Measurements from ENCODE around the gene CKM. TPM values are rescaled to one million over a fixed set of nuclear protein-coding genes. Genes with fewer than 3 reads are reported as not detected.

CKM gene
- total and polyA plus RNA-seq, 2 of the 4 experiments (the other 2 are of a cell fraction), result not detected

GRCh38 chr19:45265375-45265774 lies 57.3 kb downstream of the CKM start:
- Histone ChIP-seq H4K8ac (ENCODE audit: low read depth in 2 of 2, low read length in 2 of 2) (no peak overlapping the region), H3K9me3 (ENCODE audit: control insufficient read depth, insufficient read depth, low read length) (no peaks in the 10 kb centered on the region), H3K56ac (ENCODE audit: extremely low read depth, insufficient read depth, low read length) (no peak overlapping the region), H3K14ac (replicated peaks; ENCODE audit: low read depth, low read length) (no peak overlapping the region), H3K27ac (ENCODE audit: insufficient read depth, low read length) (no peak overlapping the region), H3K23ac (ENCODE audit: low read depth, low read length) (no peak overlapping the region), H3K27me3 (ENCODE audit: control insufficient read depth, insufficient read depth, low read length) (no peaks in the 10 kb centered on the region), H2BK5ac (ENCODE audit: low read depth, low read length, poor library complexity, severe bottlenecking) (no peak overlapping the region), H3K9me1 (ENCODE audit: insufficient read depth, low read length) (0 out of 2 replicates have a peak, but pooled peaks cover 7% of the 10 kb centered on the region), H3K79me1 (ENCODE audit: low read depth in 1 of 2, low read length in 2 of 2) (peaks cover 15 to 18% of the 10 kb centered on the region in 2 experiments), H4K91ac (ENCODE audit: insufficient read depth, low read depth, low read length) (no peak overlapping the region), H3K4me1 (ENCODE audit: control insufficient read depth, insufficient read depth, low read length) (no peaks in the 10 kb centered on the region), H4K5ac (ENCODE audit: low read depth, low read length) (no peak overlapping the region), H2BK120ac (ENCODE audit: low read depth, low read length) (no peak overlapping the region), H3K9ac (ENCODE audit: low read depth, low read length) (no peak overlapping the region), H3K4ac (ENCODE audit: low read depth, low read length) (no peak overlapping the region), H3K36me3 (ENCODE audit: control insufficient read depth, insufficient read depth, low read length) (peaks cover 46% of the 10 kb centered on the region), H3K4me3 (ENCODE audit: insufficient read depth, low read depth, low read length) (no peak overlapping the region), H2BK20ac (ENCODE audit: low read depth, low read length) (no peak overlapping the region), H4K20me1 (ENCODE audit: insufficient read depth, low read length) (peaks cover 13% of the 10 kb centered on the region; the same call in 1 of the 2 replicates), H2AFZ (replicated peaks; ENCODE audit: low read length, poor library complexity) (no peak overlapping the region), H2AK5ac (ENCODE audit: low read depth, low read length) (no peak overlapping the region), H2AK9ac (replicated peaks; ENCODE audit: low read depth, low read length, poor library complexity) (no peak overlapping the region), H3K4me2 (ENCODE audit: low read depth, low read length) (no peak overlapping the region), H2BK15ac (ENCODE audit: low read depth, low read length) (no peak overlapping the region), H3K18ac (ENCODE audit: low read depth, low read length) (no peak overlapping the region)
- dilution Hi-C loops (cut with HindIII; ENCODE audit: low sequenced_read_pairs, unreplicated experiment), result no loop called here
- WGBS, 2 experiments (ENCODE audit: extremely low coverage in 2 of 2, insufficient read length in 1 of 2), result 76% methylated on average over 2 of the region's 5 CpGs; no CpG with 5 or more reads in 1 of the 2 experiments
- in situ Hi-C loops (cut with MboI; ENCODE audit: low sequenced_read_pairs), result no loop called here
- no peak for DNase-seq
- no TSS peak for BruUV-seq (replicated peaks)
- POLR2A ChIA-PET (ENCODE audit: unreplicated experiment), result no interaction called here
- CTCF ChIA-PET, result no interaction called here
- no peak for ATAC-seq (ENCODE audit: low read depth)
- TF ChIP-seq RAD21 (IDR thresholded peaks at IDR 0.05; ENCODE audit: low read length), result no peak
- intact Hi-C loops (cut with micrococcal nuclease), result no loop called here

All from IMR-90 (cell line).